ENCODE measurements around the gene TNF.
A peak's percentile ranks its signal among the peaks of the same experiment; 100 is the strongest.

Gene TNF

GRCh38 chr6:31575335-31575901 is at the start of gene TNF:
TSS of gene TNF (plus strand) at chr6:31575565. CDS start at chr6:31575742, 177 bp downstream.
- ChIA-PET CTCF (no interaction called here), POLR2A (ENCODE audit: low non-redundant PET) (no interaction called here)

DNA sequence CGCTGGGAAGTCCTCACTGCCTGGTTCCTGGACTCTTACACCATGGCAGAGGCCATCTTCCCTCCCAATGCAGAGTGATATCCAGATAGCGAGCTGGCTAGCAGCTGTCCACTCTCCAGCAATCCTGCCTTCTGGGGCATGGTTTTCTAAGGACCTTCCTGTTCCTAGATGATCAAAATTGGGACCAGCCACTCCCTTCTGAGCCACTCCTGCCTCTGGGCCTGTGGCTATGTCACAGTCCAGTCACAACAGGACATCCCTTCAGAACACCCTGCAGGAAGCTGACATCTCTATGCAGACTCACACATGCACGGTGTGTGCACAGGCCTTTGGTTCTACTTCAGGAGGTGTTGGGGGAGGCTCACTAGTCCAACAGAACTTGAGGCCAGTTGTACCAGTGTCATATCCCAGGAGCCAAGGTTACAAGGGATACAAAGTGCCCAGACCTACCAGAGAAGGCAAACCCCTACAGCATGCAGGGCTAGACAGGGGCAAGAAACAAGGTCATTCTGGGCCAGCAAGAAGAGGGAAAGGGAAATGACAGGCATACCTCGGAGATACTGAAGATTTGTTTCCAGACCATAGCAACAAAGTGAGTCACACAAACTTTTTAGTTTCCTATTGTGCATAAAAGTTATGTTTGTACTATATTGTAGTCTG is 49.3 kb upstream of the TNF start:
- CTCF ChIA-PET: interaction anchor here (0.7 kb wide), 1 partner anchor 72 kb away, joined by 4 read pairs; no protein-coding TSS in a partner anchor
- no peak overlapping the region for H3K27ac ChIP-seq
- DNase-seq (ENCODE audit: low spot score): no peak
- POLR2A ChIA-PET (ENCODE audit: low non-redundant PET): no interaction called here
- TF ChIP-seq, protein P1, sequence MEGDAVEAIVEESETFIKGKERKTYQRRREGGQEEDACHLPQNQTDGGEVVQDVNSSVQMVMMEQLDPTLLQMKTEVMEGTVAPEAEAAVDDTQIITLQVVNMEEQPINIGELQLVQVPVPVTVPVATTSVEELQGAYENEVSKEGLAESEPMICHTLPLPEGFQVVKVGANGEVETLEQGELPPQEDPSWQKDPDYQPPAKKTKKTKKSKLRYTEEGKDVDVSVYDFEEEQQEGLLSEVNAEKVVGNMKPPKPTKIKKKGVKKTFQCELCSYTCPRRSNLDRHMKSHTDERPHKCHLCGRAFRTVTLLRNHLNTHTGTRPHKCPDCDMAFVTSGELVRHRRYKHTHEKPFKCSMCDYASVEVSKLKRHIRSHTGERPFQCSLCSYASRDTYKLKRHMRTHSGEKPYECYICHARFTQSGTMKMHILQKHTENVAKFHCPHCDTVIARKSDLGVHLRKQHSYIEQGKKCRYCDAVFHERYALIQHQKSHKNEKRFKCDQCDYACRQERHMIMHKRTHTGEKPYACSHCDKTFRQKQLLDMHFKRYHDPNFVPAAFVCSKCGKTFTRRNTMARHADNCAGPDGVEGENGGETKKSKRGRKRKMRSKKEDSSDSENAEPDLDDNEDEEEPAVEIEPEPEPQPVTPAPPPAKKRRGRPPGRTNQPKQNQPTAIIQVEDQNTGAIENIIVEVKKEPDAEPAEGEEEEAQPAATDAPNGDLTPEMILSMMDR (conservative IDR thresholded peaks at IDR 0.05; ENCODE audit: low read depth): no peak

More at GRCh38 chr6:31575335-31575901, at the start of gene TNF:
- no peak within 1 kb of the TSS for H3K27ac ChIP-seq
- TF ChIP-seq, protein P1 (conservative IDR thresholded peaks at IDR 0.05; ENCODE audit: low read depth): no peak
- DNase-seq (ENCODE audit: low spot score): no peak

DNA sequence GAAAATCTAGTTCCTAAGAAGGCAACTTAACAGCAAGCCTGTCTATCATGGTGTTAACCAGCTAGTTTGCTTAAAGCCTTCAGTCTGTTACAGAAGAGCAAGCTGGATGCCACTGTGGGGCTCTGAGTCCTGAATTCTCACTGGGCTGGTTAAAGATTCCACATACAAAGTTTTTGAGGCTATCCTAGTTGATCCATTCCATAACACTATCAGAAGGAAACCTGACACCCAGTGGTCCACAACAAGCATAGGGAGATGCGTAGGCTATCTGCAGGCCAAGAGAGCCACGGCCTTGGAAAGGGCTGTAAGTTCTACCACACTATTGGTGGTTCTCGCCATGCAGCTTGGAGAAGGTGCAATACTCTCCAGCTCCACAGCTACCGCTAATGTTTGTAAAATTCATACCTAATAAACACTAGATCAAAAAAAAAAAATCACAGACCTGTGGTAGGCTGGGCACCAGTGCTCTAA is 47.0 kb upstream of the TNF start:
- DNase-seq (ENCODE audit: low spot score): no peak
- ChIA-PET CTCF (no interaction called here), POLR2A (ENCODE audit: low non-redundant PET) (no interaction called here)
- peak overlapping the region; percentile 54 for H3K27ac ChIP-seq
- TF ChIP-seq, protein P1 (conservative IDR thresholded peaks at IDR 0.05; ENCODE audit: low read depth): no peak

GRCh38 chr6:31528821-31529328 is 46.5 kb upstream of the TNF start, which contains the start of gene MCCD1:
TSS of gene MCCD1 (plus strand) at chr6:31528962. CDS start at chr6:31529015, 53 bp downstream.
- ChIA-PET POLR2A (ENCODE audit: low non-redundant PET) (interaction anchor here (0.6 kb wide), 1 partner anchor 1738 kb away, joined by 3 read pairs; no protein-coding TSS in a partner anchor), CTCF (no interaction called here)
- TF ChIP-seq, protein P1 (conservative IDR thresholded peaks at IDR 0.05; ENCODE audit: low read depth): no peak
- DNase-seq (ENCODE audit: low spot score): no peak
- H3K27ac ChIP-seq: peak within 1 kb of the TSS; percentile 54

DNA sequence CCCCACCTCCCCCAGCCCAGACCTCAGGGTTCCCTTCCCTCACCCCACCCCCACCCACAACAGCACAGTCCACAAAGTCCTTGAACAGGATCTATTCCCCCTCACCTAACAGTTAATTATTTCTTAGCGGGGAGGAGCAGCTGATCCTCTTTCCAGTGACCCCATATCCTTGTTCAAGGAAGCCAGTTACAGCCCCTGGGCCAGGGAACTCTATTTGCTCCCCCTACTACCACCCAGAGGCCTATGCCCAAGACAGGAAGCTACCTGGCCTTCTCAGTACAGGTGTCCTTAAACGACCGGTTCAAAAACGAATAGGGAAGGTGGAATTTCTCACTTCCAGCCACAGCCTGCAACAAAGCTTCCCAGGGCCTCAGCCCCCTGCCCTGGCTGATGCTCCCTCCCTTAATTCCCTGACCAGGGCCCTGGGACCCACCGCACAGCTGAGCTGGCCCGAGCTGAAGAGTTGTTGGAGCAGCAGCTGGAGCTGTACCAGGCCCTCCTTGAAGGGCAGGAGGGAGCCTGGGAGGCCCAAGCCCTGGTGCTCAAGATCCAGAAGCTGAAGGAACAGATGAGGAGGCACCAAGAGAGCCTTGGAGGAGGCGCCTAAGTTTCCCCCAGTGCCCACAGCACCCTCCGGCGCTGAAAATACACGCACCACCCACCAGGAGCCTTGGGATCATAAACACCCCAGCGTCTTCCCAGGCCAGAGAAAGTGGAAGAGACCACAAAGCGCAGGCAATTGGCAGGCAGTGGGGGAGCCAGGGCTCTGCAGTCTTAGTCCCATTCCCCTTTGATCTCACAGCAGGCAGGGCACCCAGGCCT is 45.8 kb upstream of the TNF start:
- POLR2A ChIA-PET (ENCODE audit: low non-redundant PET): interaction anchor here (0.6 kb wide), 1 partner anchor 1737 kb away, joined by 3 read pairs; no protein-coding TSS in a partner anchor
- TF ChIP-seq, protein P1 (conservative IDR thresholded peaks at IDR 0.05; ENCODE audit: low read depth): no peak
- DNase-seq (ENCODE audit: low spot score): no peak
- H3K27ac ChIP-seq: peak overlapping the region; percentile 54
- CTCF ChIA-PET: no interaction called here

DNA sequence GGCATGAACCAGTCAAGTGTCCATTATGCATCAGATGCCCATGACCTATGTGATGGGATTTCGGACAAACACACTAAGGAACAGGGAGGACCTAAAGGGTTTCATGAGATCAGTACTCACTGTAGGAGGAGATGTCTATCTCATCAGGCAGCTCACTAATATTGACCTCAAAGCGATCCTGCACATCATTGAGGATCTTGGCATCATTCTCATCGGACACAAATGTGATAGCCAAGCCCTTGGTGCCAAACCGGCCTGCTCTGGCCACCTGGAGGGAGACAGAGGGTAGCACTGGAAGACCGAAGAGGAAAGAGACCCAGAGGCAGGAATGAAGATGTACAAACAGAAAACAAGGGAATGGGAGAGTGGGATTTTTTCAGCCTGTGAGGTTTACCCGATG is 44.7 kb upstream of the TNF start:
- CTCF ChIA-PET: no interaction called here
- TF ChIP-seq, protein P1 (conservative IDR thresholded peaks at IDR 0.05; ENCODE audit: low read depth): no peak
- no peak overlapping the region for H3K27ac ChIP-seq
- POLR2A ChIA-PET (ENCODE audit: low non-redundant PET): interaction anchor here (0.5 kb wide), 1 partner anchor 141 kb away, joined by 3 read pairs; no protein-coding TSS in a partner anchor
- DNase-seq (ENCODE audit: low spot score): no peak
